Colonic mucosa (tissue), 4 donors: ENCODE measurements around the gene ZCCHC7. TPM values are rescaled to one million over a fixed set of nuclear protein-coding genes. Genes with fewer than 3 reads are reported as not detected.

Source experiments
- DNase-seq: peaks from one replicate; pipeline ENCODE4 v3.0.0-alpha.2; 2020
- H3K27ac ChIP-seq: fragments of 200-600 bp; one replicate; pipeline ENCODE4 v1.8.0; 2021
- H3K27me3 ChIP-seq: fragments of 200-600 bp; one replicate; pipeline ENCODE4 v1.8.0; 2021
- H3K36me3 ChIP-seq: fragments of 200-600 bp; one replicate; pipeline ENCODE4 v1.8.0; 2021
- H3K4me1 ChIP-seq: fragments of 200-600 bp; one replicate; pipeline ENCODE4 v1.8.0; 2021; ENCODE audit warnings: mild to moderate bottlenecking
- H3K4me3 ChIP-seq: fragments of 200-600 bp; one replicate; pipeline ENCODE4 v1.8.0; 2021
- H3K9ac ChIP-seq, 2 donors: one replicate each; pipeline ENCODE4 v1.7.0; 2013; ENCODE audit warnings: control low read depth in 2 of 2, low read depth in 2 of 2, low read length in 2 of 2
- H3K9me3 ChIP-seq: fragments of 200-600 bp; one replicate; pipeline ENCODE4 v1.8.0; 2021
- CTCF ChIP-seq: fragments of 200-600 bp; IDR thresholded peaks from one replicate; pipeline ENCODE4 v1.8.0; 2022; ENCODE audit warnings: antibody characterized with exemption, mild to moderate bottlenecking
- intact Hi-C: fragments of 100-400 bp; cut with DNase I; formaldehyde crosslinking; loops from one replicate; pipeline ENCODE4 v1.14.1; 2022
- total RNA-seq, 2 donors: library from RNA; stranded (reverse); fragmentation: NEBNext Ultra II Directional in 1 of 2; extraction: Animal tissue kit (Norgen Biotek cat#: 25700) in 1 of 2; gene quantifications; one replicate each; pipeline ENCODE4 v1.2.1, GENCODE V29; 2021
- donor health status: healthy.
- donor health status: DM: no; HTN: no; CAD: no.
- donor health status: DM: no; HTN: no; CAD: no.

ZCCHC7 gene
- total RNA-seq, 2 donors from 2014 or later, result 14.6 to 15.9 TPM

- Histone ChIP-seq H3K9ac (no peak overlapping the region), H3K4me1 (no peaks in the 10 kb centered on the region), H3K9me3 (no peaks in the 10 kb centered on the region), H3K27me3 (no peaks in the 10 kb centered on the region), H3K36me3 (no peaks in the 10 kb centered on the region), H3K27ac (no peak overlapping the region), H3K4me3 (no peak overlapping the region)
- no peak for DNase-seq
- TF ChIP-seq CTCF, result no peak
- intact Hi-C loops, result no loop called here
These were observed 133.1 kb downstream of the ZCCHC7 start for GRCh38 chr9:37253377-37253937.

GRCh38 chr9:37255187-37255586, 134.8 kb downstream of the ZCCHC7 start:
- TF ChIP-seq CTCF, result no peak
- H3K36me3 ChIP-seq, result no peaks in the 10 kb centered on the region

GRCh38 chr9:37255944-37256862, 135.8 kb downstream of the ZCCHC7 start:
- Histone ChIP-seq H3K36me3 (no peaks in the 10 kb centered on the region), H3K4me3 (no peak overlapping the region), H3K27me3 (no peaks in the 10 kb centered on the region), H3K9ac (no peak overlapping the region), H3K27ac (no peak overlapping the region), H3K9me3 (no peaks in the 10 kb centered on the region), H3K4me1 (no peaks in the 10 kb centered on the region)
- no peak for TF ChIP-seq CTCF
- DNase-seq, result no peak
- intact Hi-C loops, result no loop called here

More at GRCh38 chr9:37255187-37255586, 134.8 kb downstream of the ZCCHC7 start:
- no peak overlapping the region for H3K27ac ChIP-seq
- H3K9me3 ChIP-seq, result no peaks in the 10 kb centered on the region
- intact Hi-C loops, result no loop called here
- H3K4me3 ChIP-seq, result no peak overlapping the region
- H3K4me1 ChIP-seq, result no peaks in the 10 kb centered on the region
- no peak overlapping the region for H3K9ac ChIP-seq
- DNase-seq, result no peak
- no peaks in the 10 kb centered on the region for H3K27me3 ChIP-seq

GRCh38 chr9:37259951-37260350, 139.6 kb downstream of the ZCCHC7 start:
- TF ChIP-seq CTCF, result no peak
- no peaks in the 10 kb centered on the region for H3K4me1 ChIP-seq
- no peak for DNase-seq

GRCh38 chr9:37262410-37262809, 142.0 kb downstream of the ZCCHC7 start:
- no peak overlapping the region for H3K27ac ChIP-seq
- intact Hi-C loops, result loop anchor here (10.0 kb wide), 1 partner anchor 58 kb away; no protein-coding TSS in a partner anchor
- H3K4me1 ChIP-seq, result no peaks in the 10 kb centered on the region
- H3K27me3 ChIP-seq, result no peaks in the 10 kb centered on the region
- no peak for TF ChIP-seq CTCF
- H3K9me3 ChIP-seq, result no peaks in the 10 kb centered on the region
- DNase-seq, result no peak
- H3K9ac ChIP-seq, result no peak overlapping the region
- no peaks in the 10 kb centered on the region for H3K36me3 ChIP-seq
- H3K4me3 ChIP-seq, result no peak overlapping the region

More at GRCh38 chr9:37259951-37260350, 139.6 kb downstream of the ZCCHC7 start:
- Histone ChIP-seq H3K9ac (no peak overlapping the region), H3K4me3 (no peak overlapping the region), H3K27me3 (no peaks in the 10 kb centered on the region), H3K9me3 (no peaks in the 10 kb centered on the region), H3K36me3 (no peaks in the 10 kb centered on the region), H3K27ac (no peak overlapping the region)
- intact Hi-C loops, result loop anchor here (10.0 kb wide), 1 partner anchor 55 kb away; no protein-coding TSS in a partner anchor
